H1 (cell line): ENCODE data around the gene BPI. TPM values are rescaled to one million over a fixed set of nuclear protein-coding genes. Genes with fewer than 3 reads are reported as not detected.

ENCODE experiments used
- CTCF ChIA-PET: fragments of 300-600 bp; sonication (Branson Sonifier 250); formaldehyde crosslinking; loops from one replicate; lab custom pipeline; 2021; ENCODE audit not compliant: partially characterized antibody; lab: Charles Lee
- POLR2A ChIA-PET: fragments of 300-600 bp; sonication (Branson Sonifier 250); formaldehyde crosslinking; loops from one replicate; lab custom pipeline; 2021; ENCODE audit warnings: inconsistent platforms; ENCODE audit not compliant: partially characterized antibody; lab: Charles Lee
- DNase-seq, 2 experiments: peaks; one replicate each; pipeline versions ENCODE4 v3.0.0 to v3.0.0-alpha.2; 2010 to 2022; ENCODE audit warnings: low spot score in 2 of 2, low read depth in 1 of 2, mixed read lengths in 1 of 2
- FAIRE-seq: peaks from 2 replicates; lab custom pipeline; 2011; peaks lifted over from hg19 to GRCh38; lab: Jason Lieb, UNC
- H2AFZ ChIP-seq: 2 replicates; pipeline ENCODE4 v1.8.1; 2012; ENCODE audit warnings: low read length, inconsistent platforms
- H2AK5ac ChIP-seq: 2 replicates; pipeline ENCODE4 v1.6.1; 2013; ENCODE audit warnings: low read depth, low read length
- H2BK120ac ChIP-seq: replicated peaks from 2 replicates; pipeline ENCODE3; 2013; ENCODE audit warnings: low read depth, low read length, inconsistent platforms
- H2BK12ac ChIP-seq: 2 replicates; pipeline ENCODE4 v1.6.1; 2013; ENCODE audit warnings: low read depth, low read length
- H2BK15ac ChIP-seq: 2 replicates; pipeline ENCODE4 v1.6.1; 2013; ENCODE audit warnings: low read length
- H2BK20ac ChIP-seq: 2 replicates; pipeline ENCODE4 v1.6.1; 2013; ENCODE audit warnings: low read length
- H2BK5ac ChIP-seq: 2 replicates; pipeline ENCODE4 v1.6.1; 2013; ENCODE audit warnings: low read depth, low read length
- H3K14ac ChIP-seq: 2 replicates; pipeline ENCODE4 v1.6.1; 2013; ENCODE audit warnings: inconsistent platforms; ENCODE audit not compliant: insufficient read length
- H3K18ac ChIP-seq: 2 replicates; pipeline ENCODE4 v1.6.1; 2013; ENCODE audit warnings: low read length; ENCODE audit errors: extremely low read depth
- H3K23ac ChIP-seq: 2 replicates; pipeline ENCODE4 v1.6.1; 2013; ENCODE audit warnings: inconsistent platforms; ENCODE audit not compliant: insufficient read length
- H3K23me2 ChIP-seq: 2 replicates; pipeline ENCODE4 v1.6.1; 2013; ENCODE audit warnings: low read depth, low read length
- H3K27ac ChIP-seq: 2 replicates; pipeline ENCODE4 v1.6.1; 2011; ENCODE audit warnings: low read depth, low read length, inconsistent platforms
- H3K27me3 ChIP-seq, 4 experiments: replicated peaks in 1 of 4; 1 replicate in 1 of 4; 2 replicates in 3 of 4; pipeline versions ENCODE4 v1.6.1 to v1.8.1; 2011 to 2013; ENCODE audit warnings: low read length in 3 of 4, mild to moderate bottlenecking in 3 of 4, inconsistent platforms in 2 of 4, mixed read lengths in 2 of 4, moderate library complexity in 1 of 4; ENCODE audit not compliant: control insufficient read depth in 3 of 4, insufficient read depth in 3 of 4; ENCODE audit errors: extremely low read depth in 1 of 4
- H3K36me3 ChIP-seq, 4 experiments: 2 replicates each; pipeline versions ENCODE4 v1.6.1 to v1.8.1; 2011 to 2013; ENCODE audit warnings: mild to moderate bottlenecking in 4 of 4, low read length in 3 of 4, moderate library complexity in 2 of 4, control low read depth in 1 of 4, inconsistent platforms in 1 of 4; ENCODE audit not compliant: insufficient read depth in 4 of 4, control insufficient read depth in 2 of 4
- H3K4ac ChIP-seq: replicated peaks from 2 replicates; pipeline ENCODE3; 2013; ENCODE audit warnings: low read length, low read depth, mixed read lengths, inconsistent platforms; ENCODE audit not compliant: insufficient read length
- H3K4me1 ChIP-seq, 4 experiments: replicated peaks in 1 of 4; 1 replicate in 1 of 4; 2 replicates in 3 of 4; pipeline versions ENCODE4 v1.6.1 to v1.8.1; 2011 to 2013; ENCODE audit warnings: low read length in 3 of 4, inconsistent platforms in 2 of 4, mixed read lengths in 1 of 4; ENCODE audit not compliant: insufficient read depth in 4 of 4, control insufficient read depth in 3 of 4
- H3K4me2 ChIP-seq, 2 experiments: 2 replicates each; pipeline versions ENCODE4 v1.6.1 to v1.8.1; 2011 to 2013; ENCODE audit warnings: low read depth in 2 of 2, low read length in 2 of 2, control low read depth in 1 of 2, inconsistent platforms in 1 of 2, mild to moderate bottlenecking in 1 of 2; ENCODE audit not compliant: insufficient read depth in 1 of 2
- H3K4me3 ChIP-seq, 4 experiments: fragments of 200-600, 300-600 bp in 1 of 4; sonication (generic), shearing (Covaris generic), sonication (Bioruptor Twin) in 1 of 4; 2 replicates each; pipeline versions ENCODE4 v1.5.1 to v1.8.1; 2011 to 2016; ENCODE audit warnings: low read length in 4 of 4, low read depth in 3 of 4, control low read depth in 2 of 4, inconsistent platforms in 2 of 4, mild to moderate bottlenecking in 2 of 4, mixed read lengths in 1 of 4, moderate library complexity in 1 of 4; ENCODE audit not compliant: insufficient read depth in 2 of 4; ENCODE audit errors: extremely low read depth in 1 of 4
- H3K56ac ChIP-seq: replicated peaks from 2 replicates; pipeline ENCODE3; 2013; ENCODE audit warnings: low read depth, mild to moderate bottlenecking, mixed read lengths, low read length, inconsistent platforms; ENCODE audit not compliant: insufficient read length
- H3K79me1 ChIP-seq: 2 replicates; pipeline ENCODE4 v1.6.1; 2013; ENCODE audit warnings: low read depth, low read length, control low read depth
- H3K79me2 ChIP-seq, 2 experiments: 2 replicates each; pipeline versions ENCODE4 v1.6.1 to v1.8.1; 2012 to 2013; ENCODE audit warnings: low read length in 2 of 2, mild to moderate bottlenecking in 2 of 2, inconsistent platforms in 1 of 2; ENCODE audit not compliant: insufficient read depth in 2 of 2, control insufficient read depth in 1 of 2
- H3K9ac ChIP-seq, 4 experiments: replicated peaks in 1 of 4; 1 replicate in 1 of 4; 2 replicates in 3 of 4; pipeline versions ENCODE4 v1.6.1 to v1.8.1; 2011 to 2013; ENCODE audit warnings: low read depth in 3 of 4, low read length in 3 of 4, control low read depth in 2 of 4, mild to moderate bottlenecking in 2 of 4, moderate library complexity in 2 of 4, inconsistent platforms in 1 of 4; ENCODE audit errors: extremely low read depth in 1 of 4
- H3K9me3 ChIP-seq, 2 experiments: 2 replicates each; pipeline versions ENCODE4 v1.6.1 to v1.8.1; 2012 to 2013; ENCODE audit warnings: mild to moderate bottlenecking in 2 of 2, moderate library complexity in 2 of 2, control low read depth in 1 of 2, inconsistent platforms in 1 of 2, low read depth in 1 of 2, low read length in 1 of 2, mixed read lengths in 1 of 2; ENCODE audit not compliant: insufficient read depth in 2 of 2
- H4K20me1 ChIP-seq, 2 experiments: replicated peaks in 1 of 2; 2 replicates each; pipeline versions ENCODE3 to v1.8.1; 2011 to 2013; ENCODE audit warnings: inconsistent platforms in 2 of 2, low read length in 2 of 2, mild to moderate bottlenecking in 1 of 2; ENCODE audit not compliant: insufficient read depth in 2 of 2, control insufficient read depth in 1 of 2
- H4K5ac ChIP-seq: 2 replicates; pipeline ENCODE4 v1.6.1; 2013; ENCODE audit warnings: low read length, low read depth, mixed read lengths, inconsistent platforms; ENCODE audit not compliant: insufficient read length
- H4K8ac ChIP-seq: 2 replicates; pipeline ENCODE4 v1.8.0; 2013; ENCODE audit warnings: mild to moderate bottlenecking, moderate library complexity, low read length, inconsistent platforms; ENCODE audit not compliant: insufficient read depth; ENCODE audit errors: extremely low read depth
- H4K91ac ChIP-seq: replicated peaks from 2 replicates; pipeline ENCODE3; 2013; ENCODE audit warnings: low read length, mixed read lengths, inconsistent platforms; ENCODE audit not compliant: insufficient read length
- CBX5 ChIP-seq: fragments of 300-800, 300-1000 bp; sonication (generic); IDR thresholded peaks from 2 replicates; pipeline ENCODE4 v1.7.1; 2016; ENCODE audit warnings: antibody characterized with exemption, low read length, low read depth
- CEBPB ChIP-seq: IDR thresholded peaks from 2 replicates; pipeline ENCODE4 v1.6.1; 2012; ENCODE audit warnings: low read depth, low read length
- KDM4A ChIP-seq: IDR thresholded peaks from one replicate; pipeline ENCODE4 v1.7.1; 2012; ENCODE audit warnings: low read depth, mild to moderate bottlenecking, moderate library complexity, low read length, inconsistent platforms; ENCODE audit not compliant: severe bottlenecking
- RBBP5 ChIP-seq: IDR thresholded peaks from 2 replicates; pipeline ENCODE4 v1.7.1; 2012; ENCODE audit warnings: low read depth, mild to moderate bottlenecking, inconsistent platforms, low read length, moderate library complexity, borderline replicate concordance
- SAP30 ChIP-seq: fragments of 300-600 bp; sonication (generic); IDR thresholded peaks from 2 replicates; pipeline ENCODE4 v1.7.1; 2012; ENCODE audit warnings: low read length, moderate library complexity, mild to moderate bottlenecking, inconsistent platforms; ENCODE audit not compliant: insufficient read depth, insufficient replicate concordance
- TAF7 ChIP-seq: optimal IDR thresholded peaks from 2 replicates; pipeline ENCODE3; 2011; ENCODE audit warnings: low read depth, mild to moderate bottlenecking, inconsistent platforms, low read length, moderate library complexity, borderline replicate concordance
- WGBS, 2 experiments: shearing (Covaris generic) in 1 of 2; methylation state at CpG; one replicate each; pipeline versions ENCODE4 v1.1.6 to v1.1.7; 2013 to 2015; ENCODE audit warnings: low lambda C conversion rate in 2 of 2, mixed read lengths in 2 of 2, inconsistent platforms in 1 of 2, low coverage in 1 of 2, missing lambda C conversion rate in 1 of 2; ENCODE audit not compliant: insufficient replicate concordance in 2 of 2, insufficient coverage in 1 of 2, insufficient read length in 1 of 2; ENCODE audit errors: extremely low coverage in 1 of 2, missing lambda C conversion rate in 1 of 2; 5-methylcytosine and 5-hydroxymethylcytosine counted together
- polyA plus RNA-seq, 7 experiments: library from polyadenylated mRNA; depleted of rRNA in 3 of 7; stranded (reverse) in 5 of 7; unstranded in 2 of 7; fragments of >200 nt in 5 of 7; fragments of 200-250 nt in 2 of 7; gene quantifications; 1 replicate in 5 of 7; 2 replicates in 1 of 7; 4 replicates in 1 of 7; pipeline versions ENCODE4 v1.2.1 to v1.2.3, GENCODE V29; 2011 to 2013; ENCODE audit warnings: missing spikeins in 2 of 7, mixed read lengths in 2 of 7
- total RNA-seq: library from RNA; stranded (reverse); fragmentation: NEBNext Ultra II Directional; extraction: Animal tissue kit (Norgen Biotek cat#: 25700); gene quantifications from 2 replicates; pipeline ENCODE4 v1.2.1, GENCODE V29; 2021
- TF ChIP-seq, protein P1 (sequence below): IDR thresholded peaks from 2 replicates; pipeline ENCODE4 v1.6.1; 2012; ENCODE audit warnings: inconsistent platforms

The BPI gene
- total and polyA plus RNA-seq, 2 of the 8 experiments (the other 6 are each of a cell fraction or from before 2014, with no cell fraction given), result not detected

- Histone ChIP-seq H3K4ac (no peak overlapping the region), H4K20me1 (no peaks in the 10 kb centered on the region), H3K4me1 (peaks cover 10 to 21% (median 13%) of the 10 kb centered on the region in 4 experiments), H3K56ac (no peak overlapping the region), H3K36me3 (no peaks in the 10 kb centered on the region), H3K4me2 (no peak overlapping the region), H2BK12ac (no peak overlapping the region), H2BK20ac (no peak overlapping the region), H3K9ac (no peak overlapping the region), H3K4me3 (no peak overlapping the region), H3K23me2 (no peaks in the 10 kb centered on the region), H2BK15ac (no peak overlapping the region), H2BK5ac (no peak overlapping the region), H4K8ac (no peak overlapping the region), H3K79me2 (no peaks in the 10 kb centered on the region), H3K14ac (no peak overlapping the region), H2BK120ac (no peak overlapping the region), H3K79me1 (no peaks in the 10 kb centered on the region), H4K91ac (no peak overlapping the region), H4K5ac (no peak overlapping the region), H2AFZ (no peak overlapping the region), H3K27ac (no peak overlapping the region), H3K9me3 (no peaks in the 10 kb centered on the region), H3K18ac (no peak overlapping the region), H3K23ac (no peak overlapping the region), H3K27me3 (no peaks in the 10 kb centered on the region), H2AK5ac (no peak overlapping the region)
- CTCF ChIA-PET, result interaction anchor here (0.8 to 22.1 kb wide), 4 partner anchors 7 to 26 kb away, joined by 3 to 390 read pairs (median 8); no protein-coding TSS in a partner anchor
- DNase-seq (no peak), FAIRE-seq (no peak)
- no peak for TF ChIP-seq CEBPB
- no peak for TF ChIP-seq TAF7
- TF ChIP-seq RBBP5, result no peak
- TF ChIP-seq CBX5, result no peak
- no peak for TF ChIP-seq SAP30
- TF ChIP-seq, protein P1, sequence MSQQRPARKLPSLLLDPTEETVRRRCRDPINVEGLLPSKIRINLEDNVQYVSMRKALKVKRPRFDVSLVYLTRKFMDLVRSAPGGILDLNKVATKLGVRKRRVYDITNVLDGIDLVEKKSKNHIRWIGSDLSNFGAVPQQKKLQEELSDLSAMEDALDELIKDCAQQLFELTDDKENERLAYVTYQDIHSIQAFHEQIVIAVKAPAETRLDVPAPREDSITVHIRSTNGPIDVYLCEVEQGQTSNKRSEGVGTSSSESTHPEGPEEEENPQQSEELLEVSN, result no peak
- no peak for TF ChIP-seq KDM4A
- 50% methylated on average over 2 of the region's 2 CpGs; no CpG with 5 or more reads in 1 of the 2 experiments for WGBS, 2 experiments
- POLR2A ChIA-PET, result no interaction called here
Observed at GRCh38 chr20:38345643-38346042, 41.7 kb downstream of the BPI start.
